Lung microvascular endothelial cell (primary cell): ENCODE results near the gene EGR4. TPM values are rescaled to one million over a fixed set of nuclear protein-coding genes. Genes with fewer than 3 reads are reported as not detected.
A peak's percentile ranks its signal among the peaks of the same experiment; 100 is the strongest.

Experiments
- DNase-seq, 2 donors: peaks; one replicate each; pipeline versions ENCODE4 v3.0.0 to v3.0.0-alpha.2; 2010; ENCODE audit warnings: low read depth in 2 of 2
- total RNA-seq: library from RNA; depleted of rRNA; stranded (reverse); fragments of >200 nt; gene quantifications from 2 replicates; pipeline ENCODE4 v1.2.1, GENCODE V29; 2014

EGR4 gene
- under 0.01 TPM in 1 of 2 replicates, not detected in the other for total RNA-seq

DNA sequence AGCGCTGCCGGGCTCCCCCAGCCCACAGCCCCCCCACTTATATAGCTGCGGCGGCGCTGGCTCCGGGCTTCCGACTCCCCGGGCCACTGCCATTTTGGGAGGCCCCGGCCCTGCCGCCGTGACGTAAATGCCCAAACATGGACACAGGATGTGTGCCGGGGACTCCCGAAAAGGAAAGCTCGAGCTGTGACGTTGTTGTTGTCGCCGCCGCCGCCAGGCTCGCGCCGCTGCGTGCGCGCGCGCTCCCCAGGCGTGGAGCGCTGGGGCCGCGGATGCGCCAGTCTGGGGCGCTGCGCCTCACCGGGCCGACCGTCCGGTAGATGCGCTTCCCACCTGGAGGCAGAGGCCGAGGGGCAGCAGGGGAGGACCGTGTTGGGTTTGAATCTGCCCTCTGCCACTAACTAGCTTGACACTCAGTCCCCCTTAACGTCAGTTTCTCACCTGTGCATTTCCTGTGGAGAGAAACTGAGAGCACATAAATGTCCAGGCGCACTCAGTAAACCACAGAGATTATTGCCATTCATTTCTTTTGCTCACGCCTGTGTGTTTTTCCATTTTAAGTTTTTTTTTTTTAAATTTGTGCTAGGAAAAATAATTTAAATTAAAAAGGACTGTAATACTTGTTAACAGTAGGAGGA lies at the start of gene EGR4:
EGR4 (minus strand) TSS at position 15 of the 638 bp plus-strand sequence. CDS start 231 bp downstream, outside the sequence.
- DNase-seq, result peak; percentile 45 to 80

DNA sequence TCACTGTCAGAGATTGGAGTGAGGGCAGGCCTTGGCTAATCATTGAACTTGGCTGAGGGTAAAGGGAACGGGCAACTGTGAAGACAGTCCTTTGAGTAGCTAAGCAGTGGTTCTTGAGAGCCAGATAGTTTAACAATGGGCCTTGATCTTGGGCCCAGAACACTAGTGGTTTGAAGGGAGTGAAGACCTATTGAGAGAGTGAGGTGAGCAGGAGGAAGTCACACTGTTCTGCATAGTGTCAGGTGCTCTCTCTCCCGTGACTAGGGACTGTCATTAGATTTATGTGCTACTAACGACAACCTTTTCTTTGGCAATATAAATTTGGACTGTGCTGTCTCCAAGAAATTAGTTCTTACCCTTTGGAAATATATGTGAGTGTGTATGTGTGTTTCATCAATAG lies 47.7 kb upstream of the EGR4 start:
- no peak for DNase-seq

DNA sequence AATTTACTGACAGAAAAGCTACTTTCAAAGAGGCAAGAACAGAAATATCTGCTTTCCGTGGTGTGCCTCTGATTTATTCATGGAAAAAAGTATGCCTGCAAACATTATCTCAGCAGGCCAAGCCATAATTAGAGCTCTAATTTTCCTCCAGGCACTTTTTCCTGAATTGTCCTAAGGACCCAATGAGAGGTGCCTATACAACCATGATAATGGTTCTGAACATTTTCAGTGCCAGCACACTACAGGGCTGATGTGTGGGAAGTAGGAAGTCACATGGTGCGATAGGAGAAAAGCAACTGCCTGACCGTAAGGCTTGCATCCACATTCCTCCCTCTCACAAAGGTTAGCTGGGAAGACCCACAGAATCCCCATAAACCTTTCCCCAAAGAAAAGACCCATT lies 45.9 kb upstream of the EGR4 start:
- DNase-seq, result no peak

DNA sequence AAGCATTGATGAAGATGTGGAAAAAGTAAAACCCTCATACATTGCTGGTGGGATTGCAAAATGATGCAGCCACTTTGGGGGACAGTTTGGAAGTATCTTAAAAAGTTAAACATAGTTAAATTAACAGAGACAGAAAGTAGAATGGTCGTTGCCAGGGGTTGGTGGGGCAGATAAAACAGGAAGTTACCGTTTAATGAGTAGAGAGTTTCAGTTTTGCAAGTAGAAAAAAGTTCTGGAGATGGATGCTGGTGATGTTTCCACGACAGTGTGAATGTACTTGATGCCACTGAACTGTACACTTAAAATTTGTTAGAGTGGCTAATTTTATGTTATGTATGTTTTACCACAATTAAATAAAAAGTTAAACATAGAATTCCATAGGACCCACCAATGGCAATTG lies 44.5 kb upstream of the EGR4 start:
- no peak for DNase-seq

DNA sequence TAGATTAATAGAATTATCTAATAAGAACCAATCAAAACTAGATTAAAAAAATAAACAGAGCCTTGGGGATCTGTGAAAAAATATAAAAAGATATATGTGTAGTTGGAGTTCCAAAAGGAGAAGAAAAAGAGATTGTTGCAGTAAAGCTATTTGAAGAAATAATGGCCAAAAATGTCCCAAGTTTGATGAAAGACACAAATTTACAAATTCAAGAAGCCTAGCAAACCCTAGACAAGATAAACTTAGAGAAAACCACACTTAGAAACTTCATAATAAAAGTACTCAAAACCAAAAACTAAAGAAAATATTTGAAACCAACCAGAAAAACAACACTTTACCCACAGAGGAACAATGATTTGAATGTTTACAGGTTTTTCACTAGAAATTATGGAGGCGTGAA lies 41.3 kb upstream of the EGR4 start:
- no peak for DNase-seq

DNA sequence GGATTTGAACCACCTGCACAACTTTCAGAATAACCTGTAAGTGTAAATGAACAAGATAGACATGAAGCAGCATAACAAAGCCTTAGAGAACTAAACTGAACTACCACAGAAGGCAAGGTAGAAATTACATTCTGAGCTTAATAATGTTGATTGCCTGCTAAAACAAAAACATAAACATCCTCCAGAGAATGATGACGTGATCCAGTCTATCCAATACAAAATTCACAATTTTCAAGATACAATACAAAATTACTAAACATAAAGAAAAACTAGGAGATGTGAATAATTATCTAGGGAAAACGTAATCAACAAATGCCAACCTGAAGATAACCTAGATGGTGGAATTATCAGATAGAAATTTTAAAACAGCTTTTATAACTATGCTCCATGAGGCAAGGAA lies 40.7 kb upstream of the EGR4 start:
- no peak for DNase-seq

DNA sequence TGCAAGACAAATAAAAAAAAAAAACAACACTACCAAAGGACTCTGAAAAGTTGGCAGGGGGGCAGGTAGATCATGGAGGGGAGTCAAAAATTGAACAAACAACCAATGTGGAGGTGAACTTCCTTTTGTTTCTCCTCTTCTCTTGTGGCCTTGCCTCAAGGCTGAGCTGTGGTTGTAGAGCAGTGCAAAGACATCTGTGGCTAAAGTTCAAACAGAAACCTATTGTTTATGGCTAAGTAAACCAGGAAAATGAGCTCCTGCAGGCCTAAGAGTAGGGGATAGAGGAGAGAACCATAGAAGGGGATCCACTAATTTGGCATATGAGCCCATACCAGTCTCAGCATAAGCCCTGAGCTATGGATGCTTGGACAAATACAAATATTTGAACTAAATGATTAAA lies 40.2 kb upstream of the EGR4 start:
- no peak for DNase-seq

DNA sequence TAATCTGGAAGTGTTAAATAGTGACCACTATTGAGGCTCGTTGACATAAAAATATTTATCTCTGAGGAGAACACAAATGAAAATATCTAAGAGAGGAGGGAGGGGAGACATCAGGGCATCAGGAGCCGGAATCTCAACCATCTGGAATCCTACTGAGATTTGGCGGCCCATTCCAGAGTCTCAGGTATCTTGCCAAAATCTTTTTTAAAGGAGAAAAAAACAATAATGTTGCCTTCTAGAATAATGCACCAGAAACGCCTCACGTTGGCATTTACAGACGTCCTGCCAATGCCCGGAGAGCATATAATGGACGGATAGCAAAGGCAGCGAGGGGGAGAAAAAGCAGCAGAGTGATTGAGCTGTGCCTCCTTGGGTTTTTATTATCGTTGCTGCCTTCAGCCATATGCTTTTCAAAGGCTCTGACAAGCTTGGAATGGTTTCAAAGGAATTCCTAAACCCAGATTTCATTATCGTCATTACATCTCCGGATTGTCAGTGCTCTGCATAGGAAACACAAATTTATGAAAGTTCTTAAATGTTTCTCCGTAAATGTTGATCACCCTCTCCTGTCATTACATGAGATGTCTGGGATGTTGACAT lies 30.9 kb upstream of the EGR4 start:
- DNase-seq, result no peak

DNA sequence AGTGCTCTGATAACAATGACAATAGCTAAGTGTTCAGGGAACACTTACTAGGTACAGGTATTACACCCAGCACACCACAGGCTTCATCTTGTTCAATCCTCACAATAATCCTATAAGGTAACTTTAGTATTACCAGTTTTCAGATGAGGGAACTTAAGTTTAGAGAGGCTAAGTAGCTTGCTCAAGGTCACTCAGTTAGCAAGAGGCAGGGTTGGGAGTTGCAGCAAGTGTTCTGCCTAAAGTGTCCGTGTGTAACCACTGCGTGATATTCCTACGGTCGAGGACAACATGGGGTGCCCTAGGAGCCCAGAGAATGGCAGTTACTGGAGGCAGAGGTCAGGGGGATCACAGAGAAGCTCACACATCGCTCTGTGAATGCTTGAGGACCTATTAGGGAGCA lies 30.2 kb upstream of the EGR4 start:
- no peak for DNase-seq

DNA sequence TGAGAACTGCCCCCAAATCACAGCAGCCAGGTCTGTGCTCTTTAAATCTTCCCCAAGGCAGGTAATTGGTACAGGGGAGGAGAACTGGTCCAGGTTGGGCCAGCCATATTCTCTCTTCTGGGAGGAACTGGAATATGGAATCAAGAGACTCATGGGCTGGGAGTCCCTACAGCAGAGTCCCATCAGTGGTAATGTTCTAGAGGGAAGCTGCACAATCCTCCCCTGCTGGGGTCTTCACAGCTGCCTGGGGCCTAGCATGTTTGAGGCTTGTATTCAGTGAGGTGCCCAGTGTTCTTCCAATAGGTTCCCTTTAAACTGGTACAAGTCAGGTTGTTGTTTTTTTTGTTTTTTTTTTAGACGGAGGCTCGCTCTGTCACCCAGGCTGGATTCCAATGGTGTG lies 21.1 kb upstream of the EGR4 start:
- no peak for DNase-seq

DNA sequence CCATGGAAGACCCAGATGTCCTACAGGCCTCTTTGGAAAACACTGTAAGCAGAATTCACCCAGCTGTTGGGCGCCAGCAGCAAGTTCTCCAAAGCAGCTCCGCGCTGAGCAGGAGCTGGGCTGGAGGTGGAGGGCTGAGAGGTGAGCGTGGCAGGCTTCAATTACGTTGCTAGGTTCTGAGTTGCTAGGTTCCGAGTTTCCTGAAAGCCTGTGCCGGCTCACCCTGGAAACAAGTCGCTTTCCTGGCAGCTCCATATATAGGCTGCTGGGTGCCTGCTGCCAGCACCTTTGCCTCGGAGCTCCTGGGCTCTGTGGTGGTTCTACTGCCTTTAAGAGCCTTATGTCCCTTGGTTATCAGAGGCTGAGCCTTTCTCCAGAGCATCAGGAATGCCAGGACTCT lies 14.4 kb upstream of the EGR4 start:
- no peak for DNase-seq

DNA sequence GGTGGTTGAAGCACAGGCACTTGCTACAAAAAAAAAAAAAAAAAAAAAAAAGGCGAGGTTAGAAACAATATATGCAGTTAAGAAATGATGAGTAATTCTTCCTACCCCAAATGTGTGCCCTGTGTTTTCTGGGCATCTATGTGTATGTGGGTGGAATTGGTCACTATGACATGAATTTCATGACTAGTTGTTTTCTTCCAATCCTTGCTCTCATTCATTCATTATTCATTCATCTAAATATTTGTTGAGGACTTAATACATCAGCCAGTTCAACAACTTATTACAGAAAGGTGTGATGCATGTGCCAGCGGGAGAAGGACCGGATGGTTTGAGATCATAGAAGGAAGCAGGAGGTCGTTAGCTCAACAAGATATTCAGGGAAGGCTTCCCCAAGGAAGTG lies 8.3 kb upstream of the EGR4 start:
- no peak for DNase-seq

DNA sequence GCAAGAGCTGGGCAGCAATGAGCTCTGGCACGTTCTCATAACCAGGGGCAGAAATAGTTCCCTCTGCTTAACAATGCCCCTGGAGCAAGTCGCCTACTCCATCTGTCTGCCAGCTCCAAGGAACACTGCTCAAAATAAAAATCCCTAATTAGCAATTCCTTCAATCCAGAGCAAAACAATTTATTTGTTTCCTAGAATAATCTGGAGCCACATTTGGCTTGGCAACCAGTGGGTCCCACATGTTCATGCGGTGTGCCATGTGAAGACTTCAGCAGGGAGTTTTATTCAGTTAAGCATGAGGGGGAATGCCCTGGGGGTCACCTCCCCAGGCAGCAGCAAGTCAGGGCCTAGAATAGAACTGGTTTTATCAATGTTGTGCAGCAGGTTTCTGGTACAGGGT lies 7.6 kb upstream of the EGR4 start:
- DNase-seq, result no peak

DNA sequence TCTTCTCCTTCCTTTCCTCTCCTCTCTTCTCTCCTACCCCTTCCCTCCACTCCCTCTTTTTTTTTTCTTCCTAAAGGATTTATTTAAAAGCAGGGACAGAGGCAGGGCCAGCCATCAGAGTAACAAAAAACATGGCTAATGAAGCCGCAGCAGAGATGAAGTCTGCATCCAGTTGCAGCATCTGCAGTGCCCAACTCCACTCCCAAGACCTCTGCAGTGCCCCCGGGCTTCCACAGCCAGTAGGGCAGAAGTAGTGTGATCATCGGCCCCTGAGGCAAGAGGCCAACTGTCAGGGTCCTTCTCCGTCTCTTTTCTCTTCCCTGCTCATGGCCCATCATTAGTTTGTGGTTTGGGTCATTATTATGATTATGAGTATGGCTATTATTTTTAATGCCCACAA lies 4.2 kb upstream of the EGR4 start:
- DNase-seq, result no peak

DNA sequence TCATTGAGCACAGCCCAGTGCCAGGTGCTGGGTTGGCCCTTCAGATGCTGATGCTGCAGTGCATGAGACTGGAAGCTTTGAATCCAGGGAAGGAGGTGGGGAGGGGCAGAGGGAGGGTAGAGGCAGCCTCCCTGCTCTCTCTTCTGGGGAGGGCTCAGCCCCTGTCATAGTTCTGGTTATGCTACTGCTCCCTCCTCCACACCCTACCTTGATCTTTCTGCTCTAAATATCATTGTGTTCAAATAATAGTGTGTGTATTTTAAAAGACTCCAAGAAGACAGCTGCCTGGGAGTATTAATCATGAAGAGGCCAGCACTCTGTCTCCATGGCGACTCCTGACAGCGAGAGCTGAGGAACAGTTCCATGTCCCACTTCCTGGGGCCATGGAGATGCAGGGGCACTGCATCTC lies 3.8 kb upstream of the EGR4 start:
- DNase-seq, result no peak

DNA sequence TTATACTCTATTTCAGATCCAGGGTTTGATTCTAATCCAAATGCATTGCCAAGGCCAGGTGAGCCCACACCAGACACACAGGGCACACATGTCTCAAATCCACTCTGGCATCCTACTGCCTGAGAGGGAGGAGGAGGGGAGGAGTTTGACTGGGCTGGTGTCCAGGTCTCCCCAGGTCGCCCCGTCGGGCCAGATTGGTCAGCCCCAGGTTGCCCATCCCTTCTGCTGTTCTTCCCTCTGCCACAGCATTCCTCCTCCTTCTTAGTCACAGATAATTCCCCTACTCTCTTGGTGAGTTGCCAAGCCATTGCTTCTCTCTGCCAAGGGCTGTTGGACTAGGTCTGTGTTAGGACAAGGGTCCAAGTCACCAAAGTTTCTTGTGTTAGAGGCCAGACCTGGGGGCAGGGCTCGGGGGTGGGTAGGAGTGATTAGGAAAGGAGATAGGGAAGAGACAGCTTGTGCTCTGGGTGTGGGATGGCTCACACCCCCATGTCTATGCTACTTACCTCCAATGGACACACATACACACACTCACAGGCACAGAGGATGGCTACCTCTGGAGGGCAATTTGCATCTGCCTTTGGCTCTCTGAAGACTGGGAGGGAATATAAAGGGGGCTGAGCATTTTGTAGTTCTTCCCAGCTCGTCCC lies 2.5 kb upstream of the EGR4 start:
- DNase-seq, result no peak

DNA sequence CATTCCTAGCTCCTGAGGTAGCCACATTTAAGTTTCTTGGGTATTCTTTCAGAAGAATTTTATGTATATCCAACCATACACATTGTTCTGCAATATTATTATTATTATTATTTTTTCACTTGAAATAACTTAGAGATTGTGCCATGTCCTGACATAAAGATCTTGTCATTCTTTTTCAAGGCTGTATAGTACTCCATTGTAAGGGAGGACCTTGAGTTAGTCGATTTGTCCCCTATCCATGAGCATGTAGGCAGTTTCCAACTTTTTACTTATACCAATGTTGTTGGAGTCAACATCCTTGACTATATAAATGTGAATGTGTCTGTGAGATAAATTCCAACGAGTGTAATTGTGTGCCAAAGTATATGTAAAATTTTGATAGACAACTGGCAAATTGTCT lies 891 bp upstream of the EGR4 start:
- DNase-seq, result no peak

DNA sequence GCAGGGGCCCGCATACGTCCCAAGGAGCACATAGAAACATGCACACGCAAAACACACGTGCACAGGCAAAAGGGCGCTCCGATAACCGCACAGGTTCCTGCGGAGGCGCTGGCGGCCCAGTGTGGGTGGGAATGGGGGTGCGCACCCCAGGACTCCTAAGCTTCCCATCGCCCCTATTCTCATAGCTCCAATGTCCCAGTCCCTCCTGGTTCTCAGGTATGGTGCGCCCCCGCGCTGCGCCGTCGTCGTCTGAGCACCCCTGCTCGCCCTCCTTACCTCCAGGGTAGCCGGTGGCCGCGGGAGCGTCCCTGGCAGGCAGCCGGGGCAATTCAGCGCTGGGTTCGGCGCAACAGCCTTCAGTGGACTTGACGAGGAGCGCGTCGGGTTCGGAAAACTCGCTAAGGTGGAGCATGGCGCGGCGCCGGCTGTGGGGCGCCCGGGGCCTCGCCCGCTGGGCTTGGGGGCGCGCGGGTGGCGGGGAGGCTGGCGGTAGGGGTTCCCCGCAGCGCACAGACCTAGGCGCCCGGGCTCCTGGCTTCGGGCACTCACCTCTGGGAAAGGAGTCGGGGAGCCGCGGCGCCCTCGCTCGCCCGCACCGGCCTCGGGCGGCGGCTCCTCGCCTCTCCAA lies 328 bp downstream of the EGR4 start:
- peak in 1 of 2 donors; percentile 12 for DNase-seq

DNA sequence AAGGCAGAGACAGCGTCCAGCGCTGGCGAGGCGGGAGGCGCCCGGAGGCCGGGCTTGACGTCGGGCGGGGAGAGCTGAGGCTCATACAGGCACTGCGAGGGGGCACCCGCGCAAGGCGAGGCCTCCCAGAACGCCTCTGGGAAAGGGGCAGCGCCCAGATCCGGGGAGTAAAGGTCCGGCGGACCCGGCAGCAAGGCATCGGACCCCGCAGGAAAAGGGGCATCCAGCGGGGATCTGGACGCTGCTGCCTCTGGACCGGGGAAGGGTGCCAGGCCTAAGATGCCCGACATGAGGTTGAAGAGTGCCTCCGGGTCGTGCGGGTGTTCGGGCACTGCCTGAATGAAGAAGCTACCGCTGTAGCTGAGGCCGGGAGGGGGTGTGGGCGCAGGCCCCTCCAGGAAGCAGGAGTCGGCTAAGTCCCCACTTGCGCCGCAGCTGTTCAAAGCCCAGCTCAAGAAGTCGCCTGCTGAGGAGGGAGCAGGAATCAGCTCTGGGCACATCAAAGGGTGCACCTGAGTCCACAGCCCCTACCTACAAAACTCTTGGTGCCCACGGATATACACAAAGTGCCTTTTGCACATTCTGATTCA lies 937 bp downstream of the EGR4 start:
- DNase-seq, result no peak

DNA sequence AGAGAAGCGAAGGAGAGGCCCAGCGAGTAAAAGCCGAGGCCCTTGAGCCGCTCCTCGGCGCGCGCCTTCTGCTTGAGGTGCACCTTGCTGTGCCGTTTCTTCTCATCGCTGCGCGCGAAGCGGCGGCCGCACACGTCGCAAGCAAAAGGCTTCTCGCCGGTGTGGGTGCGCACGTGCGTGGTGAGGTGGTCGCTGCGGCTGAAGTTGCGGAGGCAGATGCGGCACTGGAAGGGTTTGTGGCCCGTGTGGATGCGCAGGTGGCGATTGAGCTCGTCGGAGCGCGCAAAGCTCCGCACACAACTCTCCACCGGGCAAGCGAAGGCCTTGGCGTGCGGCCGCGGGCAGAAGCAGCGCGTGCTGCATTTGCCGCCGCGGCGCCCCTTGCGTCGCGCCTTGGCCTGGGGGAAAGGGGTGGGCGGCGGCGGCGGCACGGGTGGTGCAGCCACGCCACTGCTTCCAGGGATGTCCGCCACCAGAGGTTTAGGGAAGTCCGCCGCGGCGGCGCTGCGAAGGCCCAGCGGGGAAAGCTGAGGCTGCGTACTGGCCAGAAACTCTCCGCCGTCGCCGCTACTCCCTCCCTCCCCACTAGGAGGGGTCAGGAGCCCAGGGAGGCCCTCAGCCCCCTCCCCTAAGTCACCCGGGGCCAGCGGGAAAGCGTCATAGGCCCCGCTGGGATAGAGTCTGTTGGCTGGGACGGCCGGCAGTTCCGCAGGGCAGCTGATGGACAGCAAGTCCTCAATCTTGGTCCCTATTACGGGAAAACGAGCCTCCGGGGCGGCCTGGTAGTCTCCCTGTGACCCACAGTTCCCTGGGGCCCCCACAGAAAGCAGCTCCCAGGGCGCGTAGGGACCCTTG lies 1.7 kb downstream of the EGR4 start:
- DNase-seq, result peak in 1 of 2 donors; percentile 13

DNA sequence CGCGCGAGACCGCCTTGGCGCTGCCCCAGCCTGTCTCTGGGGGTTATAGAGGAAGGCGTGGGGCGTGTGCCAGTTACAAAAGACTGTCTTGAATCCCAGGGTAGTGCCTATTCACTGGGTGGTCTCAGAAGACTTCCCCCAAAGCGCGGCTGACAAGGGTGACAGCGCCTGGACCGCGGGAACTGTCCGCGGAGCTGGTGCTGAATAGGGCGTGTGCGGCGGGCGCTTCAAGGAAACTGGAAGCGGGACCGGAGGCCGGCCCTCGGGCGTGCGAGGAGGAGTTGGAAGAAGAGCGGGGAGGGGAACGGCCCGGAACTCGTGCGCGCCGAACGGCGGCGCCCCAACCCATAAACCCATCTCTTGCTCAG lies 2.3 kb downstream of the EGR4 start:
- DNase-seq, result peak; percentile 48 to 60
